Esophagus squamous epithelium (tissue), 5 donors: ENCODE measurements around the gene PSME4. TPM values are rescaled to one million over a fixed set of nuclear protein-coding genes. Genes with fewer than 3 reads are reported as not detected.
"Not testable (repeated sequence)": the region's sequence is repeated elsewhere in the genome, so short reads cannot be mapped to it uniquely, and the experiment has no call there.

ENCODE experiments used
- DNase-seq: peaks from one replicate; lab custom pipeline; 2025; lab: John Stamatoyannopoulos, UW
- H3K27ac ChIP-seq, 4 donors: fragments of 200-600 bp; sonication (generic); one replicate each; pipeline ENCODE4 v1.5.1; 2016 to 2019; ENCODE audit warnings: mild to moderate bottlenecking in 1 of 4
- H3K27me3 ChIP-seq, 4 donors: fragments of 200-600 bp; sonication (generic); 1 replicate in 3 of 4; 2 replicates in 1 of 4; pipeline versions ENCODE4 v1.5.1 to v1.6.0; 2017 to 2021; ENCODE audit warnings: antibody characterized with exemption in 1 of 4
- H3K36me3 ChIP-seq, 3 donors: fragments of 200-600 bp; sonication (generic); one replicate each; pipeline ENCODE4 v1.5.1; 2016 to 2019
- H3K4me1 ChIP-seq, 3 donors: fragments of 200-600 bp; sonication (generic); one replicate each; pipeline ENCODE4 v1.5.1; 2017 to 2019
- H3K4me3 ChIP-seq, 4 donors: fragments of 200-600 bp; sonication (generic); 1 replicate in 3 of 4; 2 replicates in 1 of 4; pipeline ENCODE4 v1.5.1; 2016 to 2019; ENCODE audit warnings: mild to moderate bottlenecking in 2 of 4, moderate library complexity in 1 of 4
- H3K9me3 ChIP-seq, 3 donors: fragments of 200-600 bp; sonication (generic); one replicate each; pipeline ENCODE4 v1.5.1; 2016 to 2019
- CTCF ChIP-seq, 6 experiments: fragments of 450-650 bp in 4 of 6; fragments of 200-600 bp in 2 of 6; sonication (generic) in 2 of 6; IDR thresholded peaks; one replicate each; pipeline ENCODE4 v1.5.1; 2016 to 2019; ENCODE audit warnings: antibody characterized with exemption in 6 of 6, mild to moderate bottlenecking in 4 of 6, moderate library complexity in 4 of 6
- POLR2A ChIP-seq, 4 donors: fragments of 450-650 bp; IDR thresholded peaks; one replicate each; pipeline ENCODE4 v1.6.1; 2017; ENCODE audit warnings: antibody characterized with exemption in 4 of 4, mild to moderate bottlenecking in 4 of 4, moderate library complexity in 3 of 4
- WGBS, 2 donors: methylation state at CpG; one replicate each; pipeline ENCODE4 v1.1.5; 2018; 5-methylcytosine and 5-hydroxymethylcytosine counted together
- intact Hi-C: fragments of 100-400 bp; cut with DNase I; formaldehyde crosslinking; loops from one replicate; pipeline ENCODE4 v1.15.0; 2022
- total RNA-seq, 4 donors: library from RNA; depleted of rRNA; stranded (reverse); fragments of >200 nt; gene quantifications; one replicate each; pipeline ENCODE4 v1.1.0, GENCODE V29; 2016
- donor health status: DM: yes; HTN: yes; CAD: no.

Gene PSME4
- total RNA-seq, 4 donors from 2014 or later: 26.0 to 58.9 (median 44.0) TPM

- intact Hi-C loops: no loop called here
- DNase-seq: no peak
- TF ChIP-seq POLR2A (IDR thresholded peaks at IDR 0.05): no peak
- TF ChIP-seq CTCF (IDR thresholded peaks at IDR 0.05): no peak
- H3K36me3 ChIP-seq: peaks cover 0 to 71% (median under 1%) of the 10 kb centered on the region in 3 donors
- H3K4me3 ChIP-seq: no peak overlapping the region
- H3K4me1 ChIP-seq: peaks cover 0 to 8% (median 6%) of the 10 kb centered on the region in 3 donors
- WGBS, 2 donors: 82 to 91% methylated on average over 5 of the region's 5 CpGs
- no peaks in the 10 kb centered on the region for H3K9me3 ChIP-seq
- no peak overlapping the region for H3K27ac ChIP-seq
- H3K27me3 ChIP-seq: no peaks in the 10 kb centered on the region
Measured at GRCh38 chr2:53941749-53942148, 29.0 kb downstream of the PSME4 start.

GRCh38 chr2:53939656-53940055 is 31.1 kb downstream of the PSME4 start:
- Histone ChIP-seq H3K27me3 (no peaks in the 10 kb centered on the region), H3K9me3 (no peaks in the 10 kb centered on the region), H3K36me3 (peaks cover 0 to 82% (median 0%) of the 10 kb centered on the region in 3 donors), H3K27ac (no peak overlapping the region), H3K4me1 (peaks cover 0 to 4% (median 0%) of the 10 kb centered on the region in 3 donors), H3K4me3 (no peak overlapping the region)
- no peak for DNase-seq
- WGBS, 2 donors: 54 to 82% methylated on average over 4 of the region's 4 CpGs
- intact Hi-C loops: no loop called here
- TF ChIP-seq POLR2A (IDR thresholded peaks at IDR 0.05) (no peak), CTCF (IDR thresholded peaks at IDR 0.05) (no peak)

GRCh38 chr2:53938904-53939303 is 31.9 kb downstream of the PSME4 start:
- no peaks in the 10 kb centered on the region for H3K27me3 ChIP-seq
- no peaks in the 10 kb centered on the region for H3K9me3 ChIP-seq
- peaks cover 0 to 87% (median 0%) of the 10 kb centered on the region in 3 donors for H3K36me3 ChIP-seq
- peaks cover 0 to 4% (median 0%) of the 10 kb centered on the region in 3 donors for H3K4me1 ChIP-seq
- no peak overlapping the region for H3K27ac ChIP-seq
- 86 to 91% methylated on average over 3 of the region's 3 CpGs for WGBS, 2 donors
- intact Hi-C loops: no loop called here
- TF ChIP-seq CTCF (IDR thresholded peaks at IDR 0.05) (no peak), POLR2A (IDR thresholded peaks at IDR 0.05) (no peak)
- H3K4me3 ChIP-seq: no peak overlapping the region
- DNase-seq: no peak

GRCh38 chr2:53933329-53933728 is 37.5 kb downstream of the PSME4 start:
- peaks cover 9 to 99% (median 24%) of the 10 kb centered on the region in 3 donors for H3K36me3 ChIP-seq
- no peak overlapping the region for H3K27ac ChIP-seq
- no peaks in the 10 kb centered on the region for H3K4me1 ChIP-seq
- H3K9me3 ChIP-seq: no peaks in the 10 kb centered on the region
- intact Hi-C loops: no loop called here
- H3K27me3 ChIP-seq: no peaks in the 10 kb centered on the region
- DNase-seq: no peak
- WGBS, 2 donors: 74 to 76% methylated on average over 5 to 7 of the region's 8 CpGs
- TF ChIP-seq POLR2A (IDR thresholded peaks at IDR 0.05): no peak
- no peak for TF ChIP-seq CTCF (IDR thresholded peaks at IDR 0.05)
- no peak overlapping the region for H3K4me3 ChIP-seq

GRCh38 chr2:53926321-53926720 is 44.5 kb downstream of the PSME4 start:
- H3K27ac ChIP-seq, DNase-seq, intact Hi-C loops, H3K4me3 ChIP-seq, H3K4me1 ChIP-seq, H3K27me3 ChIP-seq, H3K9me3 ChIP-seq: not testable (repeated sequence)
- 86 to 89% methylated on average over 4 to 6 of the region's 8 CpGs for WGBS, 2 donors
- H3K36me3 ChIP-seq: peaks cover 13 to 100% (median 37%) of the 10 kb centered on the region in 3 donors

- H3K27ac ChIP-seq: no peak overlapping the region
- H3K27me3 ChIP-seq: no peaks in the 10 kb centered on the region
- TF ChIP-seq POLR2A (IDR thresholded peaks at IDR 0.05) (no peak), CTCF (IDR thresholded peaks at IDR 0.05) (no peak)
- H3K4me3 ChIP-seq: no peak overlapping the region
- H3K9me3 ChIP-seq: no peaks in the 10 kb centered on the region
- no peaks in the 10 kb centered on the region for H3K4me1 ChIP-seq
- WGBS, 2 donors: 64 to 76% methylated on average over 3 of the region's 3 CpGs
- intact Hi-C loops: no loop called here
- no peak for DNase-seq
- H3K36me3 ChIP-seq: peaks cover 0 to 83% (median 3%) of the 10 kb centered on the region in 3 donors
Measured at GRCh38 chr2:53913721-53914120, 57.1 kb downstream of the PSME4 start.
